ENCODE measurements around the gene RAI14.

GRCh38 chr5:34673463-34674125 is 17.5 kb downstream of the RAI14 start:
- TF ChIP-seq CTCF (IDR thresholded peaks at IDR 0.05; ENCODE audit: low read length) = no peak
- TF ChIP-seq EZH2 (optimal IDR thresholded peaks at IDR 0.05; ENCODE audit: low read depth, low read length) = no peak
- TF ChIP-seq EZH2phosphoT487 (IDR thresholded peaks at IDR 0.05; ENCODE audit: low read length) = no peak

Data from MM.1S (cell line).